ENCODE measurements around the gene P2RX7. TPM values are rescaled to one million over a fixed set of nuclear protein-coding genes. Genes with fewer than 3 reads are reported as not detected.
"Not testable (repeated sequence)": the region's sequence is repeated elsewhere in the genome, so short reads cannot be mapped to it uniquely, and the experiment has no call there.

P2RX7 gene
- total RNA-seq, 5 donors from 2014 or later (not counting 1 experiment from before 2014, with no cell fraction given): 4.6 to 11.0 (median 6.9) TPM

DNA sequence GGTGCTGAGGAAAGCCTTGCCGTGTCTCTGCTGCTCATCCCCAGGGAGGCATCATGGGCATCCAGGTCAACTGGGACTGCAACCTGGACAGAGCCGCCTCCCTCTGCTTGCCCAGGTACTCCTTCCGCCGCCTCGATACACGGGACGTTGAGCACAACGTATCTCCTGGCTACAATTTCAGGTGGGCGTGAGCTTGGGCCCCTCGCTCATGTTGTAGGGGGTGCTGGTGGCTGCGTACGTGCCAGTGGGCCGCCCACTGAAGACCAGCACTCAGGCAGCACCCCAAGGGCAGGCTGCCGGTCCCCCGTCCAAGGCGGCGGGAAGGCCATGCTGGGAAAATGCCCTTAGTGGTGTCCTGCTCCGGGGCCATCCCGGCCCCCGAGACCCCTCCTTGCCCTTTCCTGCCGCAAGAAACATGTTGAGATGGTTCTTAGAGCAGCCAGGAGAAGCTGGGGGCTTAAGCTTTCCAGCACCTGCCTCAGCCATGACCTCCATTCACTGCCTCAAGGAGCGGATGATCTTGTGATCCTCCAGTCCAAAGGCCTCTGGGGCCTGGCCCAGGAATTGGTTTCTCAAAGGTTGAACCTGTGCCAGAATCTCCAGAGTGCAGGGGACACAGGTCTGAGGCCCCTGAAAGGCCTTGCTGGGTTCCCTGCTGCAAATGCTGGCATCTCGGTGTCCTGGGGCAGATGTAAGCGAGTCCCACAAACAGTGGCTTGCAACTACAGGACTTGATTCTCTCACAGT lies 96.4 kb downstream of the P2RX7 start:
- Histone ChIP-seq H3K27ac (ENCODE audit: low read length) (no peak overlapping the region), H3K4me3 (ENCODE audit: control insufficient read depth in 1 of 2, extremely low read depth in 1 of 2, low read length in 1 of 2) (no peak overlapping the region), H3K4me1 (ENCODE audit: control insufficient read depth in 1 of 2, extremely low read depth in 1 of 2, insufficient read depth in 2 of 2, low read length in 2 of 2) (peaks cover 13 to 45% of the 10 kb centered on the region in 2 experiments), H3K27me3 (replicated peaks in 1 of 2; ENCODE audit: control insufficient read depth in 2 of 2, extremely low read depth in 1 of 2, insufficient read depth in 2 of 2, low read length in 1 of 2) (no peaks in the 10 kb centered on the region), H3K36me3 (ENCODE audit: control insufficient read depth in 2 of 2, extremely low read depth in 1 of 2, insufficient read depth in 1 of 2, low read length in 1 of 2) (peaks cover 4 to 44% of the 10 kb centered on the region in 2 donors), H3K9me3 (no peaks in the 10 kb centered on the region)
- ChIA-PET CTCF (interaction anchor here in 1 of 2 donors (0.5 kb wide), 1 partner anchor 69 kb away, joined by 5 read pairs; no protein-coding TSS in a partner anchor), POLR2A (no interaction called here)
- ATAC-seq (replicated peaks in 1 of 4): no peak
- H3K4me3 Mint-ChIP-seq: no peak overlapping the region
- no peak for DNase-seq
- no peaks in the 10 kb centered on the region for H3K27me3 Mint-ChIP-seq
- 99% methylated on average over 12 of the region's 24 CpGs for whole genome bisulfite sequencing (ENCODE audit: insufficient coverage)
- peaks cover 34% of the 10 kb centered on the region for H3K36me3 Mint-ChIP-seq
- H3K27ac Mint-ChIP-seq: peak overlapping the region in 1 of 2 donors; percentile 23
- no peaks in the 10 kb centered on the region for H3K9me3 Mint-ChIP-seq
- peaks cover 37 to 44% (median 38%) of the 10 kb centered on the region in 3 donors for H3K4me1 Mint-ChIP-seq

DNA sequence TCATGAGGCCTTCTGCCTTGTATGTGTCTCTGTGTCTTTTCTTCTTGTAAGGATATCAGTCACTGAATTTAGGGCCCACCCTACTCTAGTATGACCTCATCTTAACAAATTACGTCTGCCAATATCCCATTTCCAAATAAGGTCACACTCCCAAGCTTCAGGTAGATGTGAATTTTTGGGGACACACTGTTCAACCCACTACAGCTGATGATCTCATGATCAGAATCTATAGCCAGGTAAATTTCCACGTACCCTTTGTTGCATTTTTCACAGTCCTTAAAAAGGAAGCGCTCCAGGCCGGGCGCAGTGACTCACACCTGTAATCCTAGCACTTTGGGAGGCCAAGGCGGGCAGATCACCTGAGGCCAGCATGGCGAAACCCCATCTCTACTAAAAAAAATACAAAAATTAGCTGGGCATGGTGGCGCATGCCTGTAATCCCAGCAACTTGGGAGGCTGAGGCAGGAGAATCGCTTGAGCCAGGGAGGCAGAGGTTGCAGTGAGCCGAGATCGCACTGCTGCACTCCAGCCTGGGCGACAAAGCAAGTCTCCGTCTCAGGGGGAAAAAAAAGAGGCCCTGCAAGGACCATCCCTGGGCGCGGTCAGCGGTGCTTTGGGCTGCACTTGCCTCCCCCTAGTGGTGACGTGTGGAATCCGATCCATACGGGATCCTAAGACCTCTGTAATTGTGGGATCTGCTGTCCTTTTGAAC lies 97.3 kb downstream of the P2RX7 start:
- 40% methylated on average over 13 of the region's 19 CpGs for WGBS (ENCODE audit: insufficient coverage)
- H3K9me3 Mint-ChIP-seq; H3K9me3 ChIP-seq; H3K27me3 Mint-ChIP-seq; H3K27ac ChIP-seq (ENCODE audit: low read length); H3K27me3 ChIP-seq (replicated peaks in 1 of 2; ENCODE audit: control insufficient read depth in 2 of 2, extremely low read depth in 1 of 2, insufficient read depth in 2 of 2, low read length in 1 of 2); H3K4me3 ChIP-seq (ENCODE audit: control insufficient read depth in 1 of 2, extremely low read depth in 1 of 2, low read length in 1 of 2); H3K4me3 Mint-ChIP-seq: not testable (repeated sequence)
- DNase-seq (peak in 23 of 35 experiments; percentile 26 to 75 (median 37)), ATAC-seq (replicated peaks in 1 of 4) (peak; percentile 60 to 83 (median 67))
- POLR2A ChIA-PET: interaction anchor here in 1 of 2 donors (0.7 kb wide), 1 partner anchor 10 kb away, joined by 3 read pairs; no protein-coding TSS in a partner anchor
- peak overlapping the region; percentile 6 to 58 for H3K27ac Mint-ChIP-seq
- H3K4me1 Mint-ChIP-seq: peaks cover 28 to 35% (median 30%) of the 10 kb centered on the region in 3 donors
- peaks cover 36% of the 10 kb centered on the region for H3K36me3 Mint-ChIP-seq
- peaks cover 4 to 46% of the 10 kb centered on the region in 2 donors for H3K36me3 ChIP-seq (ENCODE audit: control insufficient read depth in 2 of 2, extremely low read depth in 1 of 2, insufficient read depth in 1 of 2, low read length in 1 of 2)
- CTCF ChIA-PET: interaction anchor here (0.5 to 1.4 kb wide), 3 partner anchors 9 to 68 kb away, joined by 3 to 5 read pairs (median 3); no protein-coding TSS in a partner anchor
- H3K4me1 ChIP-seq (ENCODE audit: control insufficient read depth in 1 of 2, extremely low read depth in 1 of 2, insufficient read depth in 2 of 2, low read length in 2 of 2): peaks cover 7 to 36% of the 10 kb centered on the region in 2 experiments

DNA sequence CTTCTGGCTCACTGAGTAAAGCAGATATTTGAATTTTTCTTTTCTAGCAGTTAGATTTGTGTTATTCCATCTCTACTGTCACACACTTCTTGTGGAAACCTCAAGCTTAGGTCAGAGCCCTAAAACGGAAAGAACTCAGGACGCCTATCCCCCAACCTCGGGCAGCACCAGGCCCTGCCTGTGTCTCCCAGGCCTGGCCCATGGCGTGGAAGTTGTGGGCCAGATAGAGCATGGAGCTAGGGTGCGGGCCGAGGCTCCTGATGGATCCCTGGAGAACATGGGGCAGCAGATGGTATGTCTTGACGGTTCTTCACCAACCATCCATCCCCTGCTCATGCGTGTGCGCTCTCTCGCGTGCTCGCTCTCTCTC lies 97.8 kb downstream of the P2RX7 start:
- Mint-ChIP-seq H3K4me3 (no peak overlapping the region), H3K36me3 (peaks cover 36% of the 10 kb centered on the region), H3K9me3 (no peaks in the 10 kb centered on the region), H3K27me3 (no peaks in the 10 kb centered on the region), H3K4me1 (peaks cover 26 to 31% (median 27%) of the 10 kb centered on the region in 3 donors), H3K27ac (no peak overlapping the region)
- Histone ChIP-seq H3K9me3 (no peaks in the 10 kb centered on the region), H3K4me3 (ENCODE audit: control insufficient read depth in 1 of 2, extremely low read depth in 1 of 2, low read length in 1 of 2) (no peak overlapping the region), H3K4me1 (ENCODE audit: control insufficient read depth in 1 of 2, extremely low read depth in 1 of 2, insufficient read depth in 2 of 2, low read length in 2 of 2) (peaks cover 6 to 31% of the 10 kb centered on the region in 2 experiments), H3K27me3 (replicated peaks in 1 of 2; ENCODE audit: control insufficient read depth in 2 of 2, extremely low read depth in 1 of 2, insufficient read depth in 2 of 2, low read length in 1 of 2) (no peaks in the 10 kb centered on the region), H3K27ac (ENCODE audit: low read length) (no peak overlapping the region), H3K36me3 (ENCODE audit: control insufficient read depth in 2 of 2, extremely low read depth in 1 of 2, insufficient read depth in 1 of 2, low read length in 1 of 2) (peaks cover 4 to 49% of the 10 kb centered on the region in 2 donors)
- WGBS (ENCODE audit: insufficient coverage): 95% methylated on average over 4 of the region's 12 CpGs
- no peak for DNase-seq
- CTCF ChIA-PET: interaction anchor here (0.5 to 1.4 kb wide), 3 partner anchors 9 to 21 kb away, joined by 3 to 4 read pairs (median 3); no protein-coding TSS in a partner anchor
- POLR2A ChIA-PET: interaction anchor here in 1 of 2 donors (0.7 kb wide), 1 partner anchor 9 kb away, joined by 3 read pairs; no protein-coding TSS in a partner anchor
- no peak for ATAC-seq (replicated peaks in 1 of 4)

DNA sequence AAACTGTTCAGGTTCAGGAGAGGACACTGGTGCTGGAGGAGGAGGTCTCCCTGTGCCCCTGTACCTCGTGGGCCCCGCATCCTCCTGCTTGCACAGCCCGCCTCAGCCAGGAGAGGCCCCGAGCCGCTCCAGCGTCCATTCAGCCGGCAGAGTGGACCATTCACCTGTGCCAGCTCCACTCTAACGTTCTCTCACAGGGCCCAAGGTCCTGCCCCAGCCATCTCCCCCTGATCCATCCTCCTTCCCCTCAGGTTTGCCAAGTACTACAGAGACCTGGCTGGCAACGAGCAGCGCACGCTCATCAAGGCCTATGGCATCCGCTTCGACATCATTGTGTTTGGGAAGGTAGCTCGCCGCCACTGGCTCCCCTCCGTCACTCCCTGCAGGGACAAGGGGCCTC lies 99.5 kb downstream of the P2RX7 start:
- Histone ChIP-seq H3K27me3 (replicated peaks in 1 of 2; ENCODE audit: control insufficient read depth in 2 of 2, extremely low read depth in 1 of 2, insufficient read depth in 2 of 2, low read length in 1 of 2) (no peaks in the 10 kb centered on the region), H3K36me3 (ENCODE audit: control insufficient read depth in 2 of 2, extremely low read depth in 1 of 2, insufficient read depth in 1 of 2, low read length in 1 of 2) (peaks cover 4 to 51% of the 10 kb centered on the region in 2 donors), H3K27ac (ENCODE audit: low read length) (no peak overlapping the region), H3K4me1 (ENCODE audit: control insufficient read depth in 1 of 2, extremely low read depth in 1 of 2, insufficient read depth in 2 of 2, low read length in 2 of 2) (peaks cover 2 to 14% of the 10 kb centered on the region in 2 experiments), H3K9me3 (no peaks in the 10 kb centered on the region), H3K4me3 (ENCODE audit: control insufficient read depth in 1 of 2, extremely low read depth in 1 of 2, low read length in 1 of 2) (no peak overlapping the region)
- Mint-ChIP-seq H3K27ac (peak overlapping the region in 1 of 2 donors; percentile 32), H3K4me1 (peaks cover 14 to 17% (median 15%) of the 10 kb centered on the region in 3 donors), H3K9me3 (no peaks in the 10 kb centered on the region), H3K36me3 (peaks cover 41% of the 10 kb centered on the region), H3K27me3 (no peaks in the 10 kb centered on the region), H3K4me3 (no peak overlapping the region)
- CTCF ChIA-PET: no interaction called here
- DNase-seq (no peak), ATAC-seq (replicated peaks in 1 of 4) (no peak)
- 88% methylated on average over 11 of the region's 16 CpGs for whole genome bisulfite sequencing (ENCODE audit: insufficient coverage)
- POLR2A ChIA-PET: no interaction called here

DNA sequence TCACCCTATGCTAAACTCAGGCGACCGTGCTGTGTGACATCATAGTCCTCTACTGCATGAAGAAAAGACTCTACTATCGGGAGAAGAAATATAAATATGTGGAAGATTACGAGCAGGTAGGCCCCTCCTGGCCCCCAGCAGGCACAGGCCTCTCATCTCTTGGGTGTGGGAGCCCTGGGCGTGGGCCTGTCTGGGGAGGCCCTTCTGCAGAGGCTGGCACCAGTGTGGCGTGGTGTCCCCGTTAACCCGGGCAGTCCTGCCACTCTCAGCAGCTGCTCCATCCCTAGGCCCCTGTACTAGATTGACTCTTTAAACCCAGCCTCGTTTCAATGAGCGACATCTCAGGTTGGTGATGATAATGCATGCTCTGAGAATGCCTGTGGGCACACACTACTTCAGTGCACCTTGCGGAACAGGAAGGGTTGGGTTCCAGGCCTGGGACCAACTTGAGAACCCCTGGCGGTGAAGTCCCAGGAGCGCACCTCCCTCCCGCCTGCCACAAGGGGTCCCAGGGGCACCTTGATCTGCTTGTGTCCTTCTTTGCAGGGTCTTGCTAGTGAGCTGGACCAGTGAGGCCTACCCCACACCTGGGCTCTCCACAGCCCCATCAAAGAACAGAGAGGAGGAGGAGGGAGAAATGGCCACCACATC lies 100.4 kb downstream of the P2RX7 start:
- no peaks in the 10 kb centered on the region for H3K9me3 Mint-ChIP-seq
- Histone ChIP-seq H3K4me3 (ENCODE audit: control insufficient read depth in 1 of 2, extremely low read depth in 1 of 2, low read length in 1 of 2) (no peak overlapping the region), H3K9me3 (no peaks in the 10 kb centered on the region), H3K27me3 (replicated peaks in 1 of 2; ENCODE audit: control insufficient read depth in 2 of 2, extremely low read depth in 1 of 2, insufficient read depth in 2 of 2, low read length in 1 of 2) (no peaks in the 10 kb centered on the region), H3K27ac (ENCODE audit: low read length) (no peak overlapping the region), H3K4me1 (ENCODE audit: control insufficient read depth in 1 of 2, extremely low read depth in 1 of 2, insufficient read depth in 2 of 2, low read length in 2 of 2) (peaks cover 2 to 9% of the 10 kb centered on the region in 2 experiments), H3K36me3 (ENCODE audit: control insufficient read depth in 2 of 2, extremely low read depth in 1 of 2, insufficient read depth in 1 of 2, low read length in 1 of 2) (peaks cover 4 to 51% of the 10 kb centered on the region in 2 donors)
- H3K36me3 Mint-ChIP-seq: peaks cover 38% of the 10 kb centered on the region
- POLR2A ChIA-PET: interaction anchor here in 1 of 2 donors (0.5 kb wide), 1 partner anchor 42 kb away, joined by 6 read pairs; no protein-coding TSS in a partner anchor
- no peak overlapping the region for H3K4me3 Mint-ChIP-seq
- WGBS (ENCODE audit: insufficient coverage): 91% methylated on average over 11 of the region's 14 CpGs
- no peak for ATAC-seq (replicated peaks in 1 of 4)
- no peak for DNase-seq
- no peaks in the 10 kb centered on the region for H3K27me3 Mint-ChIP-seq
- CTCF ChIA-PET: no interaction called here
- peaks cover 10 to 15% (median 12%) of the 10 kb centered on the region in 3 donors for H3K4me1 Mint-ChIP-seq
- no peak overlapping the region for H3K27ac Mint-ChIP-seq

DNA sequence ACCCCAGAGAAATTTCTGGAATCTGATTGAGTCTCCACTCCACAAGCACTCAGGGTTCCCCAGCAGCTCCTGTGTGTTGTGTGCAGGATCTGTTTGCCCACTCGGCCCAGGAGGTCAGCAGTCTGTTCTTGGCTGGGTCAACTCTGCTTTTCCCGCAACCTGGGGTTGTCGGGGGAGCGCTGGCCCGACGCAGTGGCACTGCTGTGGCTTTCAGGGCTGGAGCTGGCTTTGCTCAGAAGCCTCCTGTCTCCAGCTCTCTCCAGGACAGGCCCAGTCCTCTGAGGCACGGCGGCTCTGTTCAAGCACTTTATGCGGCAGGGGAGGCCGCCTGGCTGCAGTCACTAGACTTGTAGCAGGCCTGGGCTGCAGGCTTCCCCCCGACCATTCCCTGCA lies 100.9 kb downstream of the P2RX7 start:
- Histone ChIP-seq H3K9me3 (no peaks in the 10 kb centered on the region), H3K36me3 (ENCODE audit: control insufficient read depth in 2 of 2, extremely low read depth in 1 of 2, insufficient read depth in 1 of 2, low read length in 1 of 2) (peaks cover 4 to 49% of the 10 kb centered on the region in 2 donors), H3K27ac (ENCODE audit: low read length) (no peak overlapping the region), H3K4me3 (ENCODE audit: control insufficient read depth in 1 of 2, extremely low read depth in 1 of 2, low read length in 1 of 2) (no peak overlapping the region), H3K4me1 (ENCODE audit: control insufficient read depth in 1 of 2, extremely low read depth in 1 of 2, insufficient read depth in 2 of 2, low read length in 2 of 2) (peaks cover 5 to 15% of the 10 kb centered on the region in 2 experiments), H3K27me3 (replicated peaks in 1 of 2; ENCODE audit: control insufficient read depth in 2 of 2, extremely low read depth in 1 of 2, insufficient read depth in 2 of 2, low read length in 1 of 2) (no peaks in the 10 kb centered on the region)
- peaks cover 36% of the 10 kb centered on the region for H3K36me3 Mint-ChIP-seq
- WGBS (ENCODE audit: insufficient coverage): 96% methylated on average over 11 of the region's 11 CpGs
- H3K4me3 Mint-ChIP-seq: no peak overlapping the region
- no peak overlapping the region for H3K27ac Mint-ChIP-seq
- H3K4me1 Mint-ChIP-seq: peaks cover 11 to 16% (median 15%) of the 10 kb centered on the region in 3 donors
- H3K9me3 Mint-ChIP-seq: no peaks in the 10 kb centered on the region
- POLR2A ChIA-PET: interaction anchor here in 1 of 2 donors (0.5 kb wide), 1 partner anchor 41 kb away, joined by 6 read pairs; no protein-coding TSS in a partner anchor
- DNase-seq (no peak), ATAC-seq (replicated peaks in 1 of 4) (no peak)
- H3K27me3 Mint-ChIP-seq: no peaks in the 10 kb centered on the region
- CTCF ChIA-PET: no interaction called here
